Body of pancreas (tissue), 4 donors: Measurements from ENCODE around the gene GIPC1.

Experiments used
- POLR2A ChIP-seq, 3 donors: fragments of 450-650 bp; IDR thresholded peaks; one replicate each; pipeline ENCODE4 v1.6.1; 2016; ENCODE audit warnings: antibody characterized with exemption in 3 of 3, mild to moderate bottlenecking in 2 of 3
- TF ChIP-seq, protein P1 (sequence below), 7 experiments: fragments of 450-650 bp in 4 of 7; fragments of 200-600 bp in 3 of 7; sonication (generic) in 3 of 7; IDR thresholded peaks; one replicate each; pipeline ENCODE4 v1.5.1; 2016 to 2019; ENCODE audit warnings: antibody characterized with exemption in 7 of 7

DNA sequence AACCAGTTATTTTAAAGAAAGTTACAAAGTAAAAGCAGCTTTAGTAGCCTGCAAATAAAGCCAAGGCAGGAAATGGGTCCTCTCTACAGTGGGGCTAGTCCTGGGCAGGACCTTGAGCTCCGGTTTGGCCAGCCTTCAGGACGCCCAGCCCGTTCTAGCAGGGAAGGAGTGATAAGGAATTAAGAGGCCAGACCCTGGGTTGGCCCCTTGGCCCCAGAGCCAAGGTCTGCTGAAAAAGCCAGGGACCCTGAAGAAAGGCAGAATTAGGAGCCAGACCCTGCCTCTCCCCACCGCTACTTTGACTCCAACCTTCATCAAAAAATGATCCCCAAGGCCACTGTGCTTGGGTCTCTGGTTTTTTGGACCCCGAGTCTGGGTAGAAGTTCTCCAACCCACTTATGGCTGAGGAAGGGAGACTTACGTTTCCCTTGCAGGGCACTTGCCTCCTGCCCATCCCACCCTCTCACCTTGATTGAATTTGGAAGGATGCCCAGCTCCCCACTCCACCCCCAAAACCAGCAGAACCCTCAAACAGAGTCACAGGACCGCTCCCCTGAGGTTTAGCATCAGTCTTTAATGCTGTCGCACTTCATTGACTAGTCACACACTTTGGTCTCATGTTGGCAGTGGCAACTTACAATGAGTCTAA is 18.4 kb upstream of the GIPC1 start:
- TF ChIP-seq POLR2A (IDR thresholded peaks at IDR 0.05): no peak
- TF ChIP-seq, protein P1, sequence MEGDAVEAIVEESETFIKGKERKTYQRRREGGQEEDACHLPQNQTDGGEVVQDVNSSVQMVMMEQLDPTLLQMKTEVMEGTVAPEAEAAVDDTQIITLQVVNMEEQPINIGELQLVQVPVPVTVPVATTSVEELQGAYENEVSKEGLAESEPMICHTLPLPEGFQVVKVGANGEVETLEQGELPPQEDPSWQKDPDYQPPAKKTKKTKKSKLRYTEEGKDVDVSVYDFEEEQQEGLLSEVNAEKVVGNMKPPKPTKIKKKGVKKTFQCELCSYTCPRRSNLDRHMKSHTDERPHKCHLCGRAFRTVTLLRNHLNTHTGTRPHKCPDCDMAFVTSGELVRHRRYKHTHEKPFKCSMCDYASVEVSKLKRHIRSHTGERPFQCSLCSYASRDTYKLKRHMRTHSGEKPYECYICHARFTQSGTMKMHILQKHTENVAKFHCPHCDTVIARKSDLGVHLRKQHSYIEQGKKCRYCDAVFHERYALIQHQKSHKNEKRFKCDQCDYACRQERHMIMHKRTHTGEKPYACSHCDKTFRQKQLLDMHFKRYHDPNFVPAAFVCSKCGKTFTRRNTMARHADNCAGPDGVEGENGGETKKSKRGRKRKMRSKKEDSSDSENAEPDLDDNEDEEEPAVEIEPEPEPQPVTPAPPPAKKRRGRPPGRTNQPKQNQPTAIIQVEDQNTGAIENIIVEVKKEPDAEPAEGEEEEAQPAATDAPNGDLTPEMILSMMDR (IDR thresholded peaks at IDR 0.05): no peak
